ENCODE data around the gene HOXA9. TPM values are rescaled to one million over a fixed set of nuclear protein-coding genes. Genes with fewer than 3 reads are reported as not detected.
A peak's percentile ranks its signal among the peaks of the same experiment; 100 is the strongest.

The HOXA9 gene
- polyA plus RNA-seq, 1 of the 3 experiments (the other 2 are of a cell fraction) = not detected

GRCh38 chr7:27160145-27160545 lies 5.2 kb downstream of the HOXA9 start:
- Histone ChIP-seq H4K20me1 (ENCODE audit: insufficient read depth) (no peaks in the 10 kb centered on the region), H3K79me2 (ENCODE audit: insufficient read depth) (no peaks in the 10 kb centered on the region), H3K9me3 (no peaks in the 10 kb centered on the region), H3K4me2 (peak overlapping the region; percentile 97), H3K27ac (ENCODE audit: low read depth in 2 of 2, low read length in 1 of 2) (no peak overlapping the region), H3K36me3 (replicated peaks in 1 of 2; ENCODE audit: control insufficient read depth in 1 of 2, insufficient read depth in 2 of 2, low read length in 1 of 2) (no peaks in the 10 kb centered on the region), H2AFZ (ENCODE audit: low read depth) (peak overlapping the region; percentile 99), H3K9me2 (no peaks in the 10 kb centered on the region), H3K27me3 (ENCODE audit: insufficient read depth) (peaks cover 91% of the 10 kb centered on the region), H3F3A (replicated peaks; ENCODE audit: insufficient read depth) (peaks cover 10% of the 10 kb centered on the region), H3K4me1 (ENCODE audit: control insufficient read depth in 1 of 2, insufficient read depth in 2 of 2, low read depth in 1 of 2, low read length in 1 of 2) (peaks cover 0 to 8% of the 10 kb centered on the region in 2 experiments; a peak in 1 of 4 replicates), H3K4me3 (ENCODE audit: low read depth in 2 of 2, low read length in 1 of 2) (peak overlapping the region; percentile 39 to 70; a peak in 3 of 4 replicates), H3K9ac (no peak overlapping the region)
- CTCF ChIA-PET = interaction anchor here (0.6 to 12.1 kb wide), 38 partner anchors 12 to 1281 kb away, joined by 3 to 270 read pairs (median 6); partner anchors contain the start of genes HOXA10, HOXA11, HOXA3 and HOXA5
- WGBS (ENCODE audit: low lambda C conversion rate) = 82% methylated on average over 20 of the region's 23 CpGs
- DNase-seq = no peak
- POLR2A ChIA-PET = interaction anchor here (1.3 kb wide), 1 partner anchor 10 kb away, joined by 3 read pairs; no protein-coding TSS in a partner anchor
- TF ChIP-seq ZBTB33 (IDR thresholded peaks at IDR 0.05; ENCODE audit: borderline replicate concordance, low read depth) = no peak
- no peak for TF ChIP-seq MEF2A (IDR thresholded peaks at IDR 0.05; ENCODE audit: borderline replicate concordance, low read depth)
- TF ChIP-seq NRF1 (IDR thresholded peaks at IDR 0.05; ENCODE audit: low read depth, low read length) = no peak
- TF ChIP-seq YY1 (IDR thresholded peaks at IDR 0.05; ENCODE audit: low read depth) = no peak
- TF ChIP-seq TAF1 (IDR thresholded peaks at IDR 0.05; ENCODE audit: borderline replicate concordance, low read depth, low read length) = no peak
- no peak for TF ChIP-seq RXRA (IDR thresholded peaks at IDR 0.05; ENCODE audit: borderline replicate concordance, low read depth)
- TF ChIP-seq RCOR1 (IDR thresholded peaks at IDR 0.05; ENCODE audit: low read length) = no peak
- TF ChIP-seq SMC3 (IDR thresholded peaks at IDR 0.05; ENCODE audit: low read depth, low read length) = no peak
- no peak for TF ChIP-seq USF1 (IDR thresholded peaks at IDR 0.05; ENCODE audit: borderline replicate concordance, low read depth)
- no peak for TF ChIP-seq FOXJ3 (CRISPR knock-in tag; IDR thresholded peaks at IDR 0.05)
- no peak for TF ChIP-seq TEAD4 (IDR thresholded peaks at IDR 0.05; ENCODE audit: borderline replicate concordance, insufficient read depth)
- no peak for TF ChIP-seq ELF1 (IDR thresholded peaks at IDR 0.05)
- no peak for TF ChIP-seq POLR2AphosphoS5 (IDR thresholded peaks at IDR 0.05; ENCODE audit: low read depth, low read length)
- no peak for TF ChIP-seq EP300 (IDR thresholded peaks at IDR 0.05; ENCODE audit: borderline replicate concordance in 1 of 2, low read depth in 1 of 2, low read length in 1 of 2)
- TF ChIP-seq GATA2 (CRISPR knock-in tag; IDR thresholded peaks at IDR 0.05) = no peak
- no peak for TF ChIP-seq GABPA (IDR thresholded peaks at IDR 0.05; ENCODE audit: low read depth)
- TF ChIP-seq NFIC (IDR thresholded peaks at IDR 0.05; ENCODE audit: borderline replicate concordance) = no peak
- no peak for TF ChIP-seq SIN3A (IDR thresholded peaks at IDR 0.05; ENCODE audit: borderline replicate concordance, low read depth, low read length)
- no peak for TF ChIP-seq RFX5 (IDR thresholded peaks at IDR 0.05; ENCODE audit: low read length)
- no peak for TF ChIP-seq MAX (IDR thresholded peaks at IDR 0.05; ENCODE audit: low read depth)
